ENCODE data around the gene SH3PXD2B. TPM values are rescaled to one million over a fixed set of nuclear protein-coding genes. Genes with fewer than 3 reads are reported as not detected.

The SH3PXD2B gene
- total and polyA plus RNA-seq, 2 of the 13 experiments (the other 11 are each of a cell fraction or from before 2014, with no cell fraction given), result 3.4 to 4.6 TPM

- TF ChIP-seq PATZ1 (CRISPR knock-in tag; IDR thresholded peaks at IDR 0.05) (peak; percentile 65; the same call in 1 of the 2 replicates), ZNF451 (CRISPR knock-in tag; IDR thresholded peaks at IDR 0.05) (no peak), RXRA (CRISPR knock-in tag; IDR thresholded peaks at IDR 0.05) (peak; percentile 48; the same call in 1 of the 2 replicates), ZNF530 (CRISPR knock-in tag; IDR thresholded peaks at IDR 0.05; ENCODE audit: low read depth) (no peak), GRHL1 (CRISPR knock-in tag; conservative IDR thresholded peaks at IDR 0.05) (no peak), PLSCR1 (CRISPR knock-in tag; IDR thresholded peaks at IDR 0.05; ENCODE audit: borderline replicate concordance) (no peak), AKNA (CRISPR knock-in tag; IDR thresholded peaks at IDR 0.05; ENCODE audit: borderline replicate concordance) (no peak), ZNF607 (CRISPR knock-in tag; IDR thresholded peaks at IDR 0.05; ENCODE audit: borderline replicate concordance) (peak; percentile 43; the same call in 1 of the 2 replicates), IRF9 (CRISPR knock-in tag; IDR thresholded peaks at IDR 0.05; ENCODE audit: borderline replicate concordance) (0 out of 2 replicates have a peak, but pooled peaks have one; percentile 35), HNF1A (IDR thresholded peaks at IDR 0.05; ENCODE audit: low read depth) (no peak), HNF1A (CRISPR knock-in tag; IDR thresholded peaks at IDR 0.05; ENCODE audit: borderline replicate concordance) (no peak), PLRG1 (conservative IDR thresholded peaks at IDR 0.05) (no peak)
These were observed at the start of gene SH3PXD2B (continued) for GRCh38 chr5:172454358-172455086.
